HG03196 (cell line): ENCODE results near the gene HIGD2B.
"Not testable (repeated sequence)": the region's sequence is repeated elsewhere in the genome, so short reads cannot be mapped to it uniquely, and the experiment has no call there.

Source experiments
- ATAC-seq: cut with Tn5 transposase; IDR thresholded peaks from one replicate; pipeline ENCODE4 v1.9.1; 2021; ENCODE audit not compliant: unreplicated experiment

Gene HIGD2B

GRCh38 chr15:72680931-72681330, 5.1 kb downstream of the HIGD2B start:
- no peak for ATAC-seq

GRCh38 chr15:72676838-72677237, 9.1 kb downstream of the HIGD2B start:
- ATAC-seq: no peak

GRCh38 chr15:72671525-72671924, 14.5 kb downstream of the HIGD2B start:
- no peak for ATAC-seq

- peak; percentile 82 for ATAC-seq
Measured at GRCh38 chr15:72670656-72671352, 15.2 kb downstream of the HIGD2B start.

GRCh38 chr15:72669803-72670202, 16.2 kb downstream of the HIGD2B start:
- not testable (repeated sequence) for ATAC-seq

- ATAC-seq: not testable (repeated sequence)
Measured at GRCh38 chr15:72665706-72666105, 20.3 kb downstream of the HIGD2B start.

- ATAC-seq: not testable (repeated sequence)
Measured at GRCh38 chr15:72663931-72664330, 22.1 kb downstream of the HIGD2B start.

- not testable (repeated sequence) for ATAC-seq
Measured at GRCh38 chr15:72661081-72661480, 24.9 kb downstream of the HIGD2B start.

- not testable (repeated sequence) for ATAC-seq
Measured at GRCh38 chr15:72656014-72656413, 30.0 kb downstream of the HIGD2B start.

GRCh38 chr15:72654397-72654796, 31.6 kb downstream of the HIGD2B start, which contains the start of gene GOLGA6B:
TSS of gene GOLGA6B (plus strand) at chr15:72654697. CDS start at chr15:72654738, 41 bp downstream.
- ATAC-seq: not testable (repeated sequence)

- ATAC-seq: not testable (repeated sequence)
Measured at GRCh38 chr15:72648631-72649253, 37.2 kb downstream of the HIGD2B start.

- not testable (repeated sequence) for ATAC-seq
Measured at GRCh38 chr15:72642271-72642670, 43.7 kb downstream of the HIGD2B start.

- not testable (repeated sequence) for ATAC-seq
Measured at GRCh38 chr15:72639759-72640483, 46.1 kb downstream of the HIGD2B start.

GRCh38 chr15:72636519-72637282, 49.3 kb downstream of the HIGD2B start:
- ATAC-seq: peak; percentile 68

- ATAC-seq: not testable (repeated sequence)
Measured at GRCh38 chr15:72629068-72629570, 56.9 kb downstream of the HIGD2B start.

- ATAC-seq: not testable (repeated sequence)
Measured at GRCh38 chr15:72628249-72629067, 57.5 kb downstream of the HIGD2B start.

GRCh38 chr15:72626153-72626552, 59.8 kb downstream of the HIGD2B start:
- ATAC-seq: not testable (repeated sequence)
